K562 (cell line): ENCODE results near the gene ATAD2B. TPM values are rescaled to one million over a fixed set of nuclear protein-coding genes. Genes with fewer than 3 reads are reported as not detected.

ENCODE experiments used
- ATF6 ChIP-seq: sonication (generic); formaldehyde crosslinking; IDR thresholded peaks from 2 replicates; pipeline ENCODE4 v1.4.0; 2020; ENCODE audit warnings: mild to moderate bottlenecking, missing genetic modification reagents
- CHD4 ChIP-seq: fragments of 200-600 bp; sonication (generic); IDR thresholded peaks from 3 replicates; pipeline ENCODE4 v1.6.1; 2012; ENCODE audit warnings: low read depth, mild to moderate bottlenecking, mixed read lengths, low read length, inconsistent platforms; ENCODE audit not compliant: insufficient read depth, insufficient replicate concordance, poor library complexity, severe bottlenecking
- CXXC5 ChIP-seq: fragments of 250-450 bp; sonication (Bioruptor Pico); IDR thresholded peaks from 2 replicates; pipeline ENCODE4 v1.8.0; 2022; ENCODE audit warnings: inconsistent platforms, mild to moderate bottlenecking, moderate library complexity
- FOXA1 ChIP-seq: fragments of 450-650 bp; IDR thresholded peaks from 2 replicates; pipeline ENCODE4 v1.6.1; 2016; ENCODE audit warnings: mild to moderate bottlenecking, borderline replicate concordance
- HNRNPUL1 ChIP-seq: fragments of 200-400 bp; formaldehyde crosslinking; IDR thresholded peaks from 2 replicates; pipeline ENCODE4 v1.6.1; 2017; ENCODE audit warnings: low read length
- IFI16 ChIP-seq: fragments of 250-450 bp; sonication (Bioruptor Pico); IDR thresholded peaks from 2 replicates; pipeline ENCODE4 v2.1.2; 2022; ENCODE audit warnings: mild to moderate bottlenecking, inconsistent platforms
- KDM2B ChIP-seq: fragments of 250-450 bp; sonication (Bioruptor Pico); IDR thresholded peaks from 2 replicates; pipeline ENCODE4 v1.8.0; 2021; ENCODE audit warnings: mild to moderate bottlenecking, moderate library complexity
- KHSRP ChIP-seq: fragments of 450-650 bp; IDR thresholded peaks from 2 replicates; pipeline ENCODE4 v1.6.1; 2017
- L3MBTL2 ChIP-seq: fragments of 450-650 bp; IDR thresholded peaks from 2 replicates; pipeline ENCODE4 v1.6.1; 2016; ENCODE audit warnings: mild to moderate bottlenecking, moderate library complexity
- LARP7 ChIP-seq: fragments of 450-650 bp; IDR thresholded peaks from 2 replicates; pipeline ENCODE4 v1.6.1; 2016
- NBN ChIP-seq: fragments of 450-650 bp; IDR thresholded peaks from 2 replicates; pipeline ENCODE4 v1.6.1; 2016; ENCODE audit warnings: low read depth, mild to moderate bottlenecking
- SIN3A ChIP-seq, 2 experiments: fragments of 150-350 bp in 1 of 2; IDR thresholded peaks; 2 replicates each; pipeline ENCODE4 v1.6.1; 2011 to 2016; ENCODE audit warnings: borderline replicate concordance in 2 of 2, low read depth in 2 of 2, low read length in 2 of 2, mild to moderate bottlenecking in 2 of 2, moderate library complexity in 2 of 2; ENCODE audit not compliant: control insufficient read depth in 1 of 2
- SMARCC2 ChIP-seq: fragments of 450-650 bp; IDR thresholded peaks from 2 replicates; pipeline ENCODE4 v1.6.1; 2017; ENCODE audit warnings: antibody characterized with exemption, moderate library complexity, mild to moderate bottlenecking, low read depth
- TBL1XR1 ChIP-seq, 2 experiments: IDR thresholded peaks; 2 replicates each; pipeline ENCODE4 v1.6.1; 2012; ENCODE audit warnings: improper control_type of control experiment in 2 of 2, low read length in 2 of 2, mild to moderate bottlenecking in 1 of 2
- U2AF2 ChIP-seq: fragments of 200-400 bp; formaldehyde crosslinking; optimal IDR thresholded peaks from 2 replicates; pipeline ENCODE3; 2017; ENCODE audit warnings: low read depth, mild to moderate bottlenecking, low read length
- ZNF133 ChIP-seq: fragments of 250-450 bp; sonication (Bioruptor Pico); IDR thresholded peaks from 2 replicates; pipeline ENCODE4 v1.4.0; 2020; ENCODE audit warnings: mild to moderate bottlenecking
- ZNF57 ChIP-seq: fragments of 450-650 bp; formaldehyde crosslinking; IDR thresholded peaks from 2 replicates; pipeline ENCODE4 v1.4.0; 2020; ENCODE audit warnings: mild to moderate bottlenecking, moderate library complexity
- polyA plus RNA-seq, 8 experiments: library from polyadenylated mRNA; depleted of rRNA in 4 of 8; stranded (reverse) in 5 of 8; unstranded in 3 of 8; fragments of >200 nt; fragmentation: Nextera tagmentation in 2 of 8; fragmentation: Illumina TruSeq in 1 of 8; extraction: Ambion mirVana in 2 of 8; extraction: Trizol in 1 of 8; gene quantifications; 2 replicates each; pipeline versions ENCODE4 v1.2.1 to v1.2.3, GENCODE V29; 2011 to 2014; ENCODE audit warnings: inconsistent platforms in 1 of 8, missing spikeins in 1 of 8
- total RNA-seq, 7 experiments: library from RNA; depleted of rRNA in 6 of 7; stranded (reverse); fragments of >200 nt in 6 of 7; fragmentation: Illumina TruSeq in 2 of 7; extraction: Trizol in 2 of 7; gene quantifications; 2 replicates each; pipeline versions ENCODE4 v1.2.1 to v1.2.3, GENCODE V29; 2011 to 2021; ENCODE audit warnings: low replicate concordance in 1 of 7
- TF ChIP-seq, protein P1 (sequence below): fragments of 250-450 bp; sonication (Bioruptor Pico); IDR thresholded peaks from 2 replicates; pipeline ENCODE4 v1.4.0; 2020
- TF ChIP-seq, protein P2 (sequence below): fragments of 250-450 bp; sonication (Bioruptor Pico); IDR thresholded peaks from 2 replicates; pipeline ENCODE4 v1.5.0; 2021
- TF ChIP-seq, protein P3 (sequence below): fragments of 250-450 bp; sonication (Bioruptor Pico); IDR thresholded peaks from 2 replicates; pipeline ENCODE4 v1.9.0; 2021; ENCODE audit warnings: mild to moderate bottlenecking

The ATAD2B gene
- total and polyA plus RNA-seq, 9 of the 15 experiments (the other 6 are each of a cell fraction or from before 2014, with no cell fraction given) = 3.2 to 21.6 (median 11.4) TPM

- peak; percentile 92; the same call in 1 of the 2 replicates for TF ChIP-seq ATF6 (CRISPR knock-in tag)
- peak; percentile 73; the same call in 1 of the 2 replicates for TF ChIP-seq L3MBTL2
- no peak for TF ChIP-seq LARP7
- peak in 1 of 2 experiments; percentile 39; a peak in 2 of 4 replicates for TF ChIP-seq TBL1XR1 (IDR thresholded peaks at IDR 0.05; ENCODE audit: low read length in 2 of 2)
- TF ChIP-seq, protein P1, sequence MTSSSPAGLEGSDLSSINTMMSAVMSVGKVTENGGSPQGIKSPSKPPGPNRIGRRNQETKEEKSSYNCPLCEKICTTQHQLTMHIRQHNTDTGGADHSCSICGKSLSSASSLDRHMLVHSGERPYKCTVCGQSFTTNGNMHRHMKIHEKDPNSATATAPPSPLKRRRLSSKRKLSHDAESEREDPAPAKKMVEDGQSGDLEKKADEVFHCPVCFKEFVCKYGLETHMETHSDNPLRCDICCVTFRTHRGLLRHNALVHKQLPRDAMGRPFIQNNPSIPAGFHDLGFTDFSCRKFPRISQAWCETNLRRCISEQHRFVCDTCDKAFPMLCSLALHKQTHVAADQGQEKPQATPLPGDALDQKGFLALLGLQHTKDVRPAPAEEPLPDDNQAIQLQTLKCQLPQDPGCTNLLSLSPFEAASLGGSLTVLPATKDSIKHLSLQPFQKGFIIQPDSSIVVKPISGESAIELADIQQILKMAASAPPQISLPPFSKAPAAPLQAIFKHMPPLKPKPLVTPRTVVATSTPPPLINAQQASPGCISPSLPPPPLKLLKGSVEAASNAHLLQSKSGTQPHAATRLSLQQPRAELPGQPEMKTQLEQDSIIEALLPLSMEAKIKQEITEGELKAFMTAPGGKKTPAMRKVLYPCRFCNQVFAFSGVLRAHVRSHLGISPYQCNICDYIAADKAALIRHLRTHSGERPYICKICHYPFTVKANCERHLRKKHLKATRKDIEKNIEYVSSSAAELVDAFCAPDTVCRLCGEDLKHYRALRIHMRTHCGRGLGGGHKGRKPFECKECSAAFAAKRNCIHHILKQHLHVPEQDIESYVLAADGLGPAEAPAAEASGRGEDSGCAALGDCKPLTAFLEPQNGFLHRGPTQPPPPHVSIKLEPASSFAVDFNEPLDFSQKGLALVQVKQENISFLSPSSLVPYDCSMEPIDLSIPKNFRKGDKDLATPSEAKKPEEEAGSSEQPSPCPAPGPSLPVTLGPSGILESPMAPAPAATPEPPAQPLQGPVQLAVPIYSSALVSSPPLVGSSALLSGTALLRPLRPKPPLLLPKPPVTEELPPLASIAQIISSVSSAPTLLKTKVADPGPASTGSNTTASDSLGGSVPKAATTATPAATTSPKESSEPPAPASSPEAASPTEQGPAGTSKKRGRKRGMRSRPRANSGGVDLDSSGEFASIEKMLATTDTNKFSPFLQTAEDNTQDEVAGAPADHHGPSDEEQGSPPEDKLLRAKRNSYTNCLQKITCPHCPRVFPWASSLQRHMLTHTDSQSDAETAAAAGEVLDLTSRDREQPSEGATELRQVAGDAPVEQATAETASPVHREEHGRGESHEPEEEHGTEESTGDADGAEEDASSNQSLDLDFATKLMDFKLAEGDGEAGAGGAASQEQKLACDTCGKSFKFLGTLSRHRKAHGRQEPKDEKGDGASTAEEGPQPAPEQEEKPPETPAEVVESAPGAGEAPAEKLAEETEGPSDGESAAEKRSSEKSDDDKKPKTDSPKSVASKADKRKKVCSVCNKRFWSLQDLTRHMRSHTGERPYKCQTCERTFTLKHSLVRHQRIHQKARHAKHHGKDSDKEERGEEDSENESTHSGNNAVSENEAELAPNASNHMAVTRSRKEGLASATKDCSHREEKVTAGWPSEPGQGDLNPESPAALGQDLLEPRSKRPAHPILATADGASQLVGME (CRISPR knock-in tag) = no peak
- TF ChIP-seq CHD4 = no peak
- TF ChIP-seq, protein P2, sequence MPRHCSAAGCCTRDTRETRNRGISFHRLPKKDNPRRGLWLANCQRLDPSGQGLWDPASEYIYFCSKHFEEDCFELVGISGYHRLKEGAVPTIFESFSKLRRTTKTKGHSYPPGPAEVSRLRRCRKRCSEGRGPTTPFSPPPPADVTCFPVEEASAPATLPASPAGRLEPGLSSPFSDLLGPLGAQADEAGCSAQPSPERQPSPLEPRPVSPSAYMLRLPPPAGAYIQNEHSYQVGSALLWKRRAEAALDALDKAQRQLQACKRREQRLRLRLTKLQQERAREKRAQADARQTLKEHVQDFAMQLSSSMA = no peak
- peak; percentile 93 for TF ChIP-seq CXXC5 (CRISPR knock-in tag)
- peak; percentile 13; the same call in 1 of the 2 replicates for TF ChIP-seq KDM2B (CRISPR knock-in tag)
- no peak for TF ChIP-seq FOXA1
- no peak for TF ChIP-seq IFI16 (CRISPR knock-in tag)
- no peak for TF ChIP-seq HNRNPUL1
- TF ChIP-seq, protein P3, sequence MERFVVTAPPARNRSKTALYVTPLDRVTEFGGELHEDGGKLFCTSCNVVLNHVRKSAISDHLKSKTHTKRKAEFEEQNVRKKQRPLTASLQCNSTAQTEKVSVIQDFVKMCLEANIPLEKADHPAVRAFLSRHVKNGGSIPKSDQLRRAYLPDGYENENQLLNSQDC = no peak
- TF ChIP-seq U2AF2 = no peak
- no peak for TF ChIP-seq ZNF133 (CRISPR knock-in tag)
- no peak for TF ChIP-seq SMARCC2
- TF ChIP-seq SIN3A (IDR thresholded peaks at IDR 0.05; ENCODE audit: borderline replicate concordance in 2 of 2, control insufficient read depth in 1 of 2, low read depth in 2 of 2, low read length in 2 of 2) = peak; percentile 10 to 71; a peak in 2 of 4 replicates
- 0 out of 2 replicates have a peak, but pooled peaks have one; percentile 66 for TF ChIP-seq NBN
- no peak for TF ChIP-seq KHSRP
- no peak for TF ChIP-seq ZNF57 (CRISPR knock-in tag)
Measured at GRCh38 chr2:23926750-23927571, at the start of gene ATAD2B (continued).
